K562 (cell line): ENCODE data around the gene ERBB4. TPM values are rescaled to one million over a fixed set of nuclear protein-coding genes. Genes with fewer than 3 reads are reported as not detected.

Source experiments
- ARID4B ChIP-seq: sonication (generic); formaldehyde crosslinking; IDR thresholded peaks from 2 replicates; pipeline ENCODE4 v1.8.0; 2022; ENCODE audit warnings: mild to moderate bottlenecking, missing genetic modification reagents
- PTBP1 ChIP-seq: fragments of 200-400 bp; formaldehyde crosslinking; IDR thresholded peaks from 2 replicates; pipeline ENCODE4 v1.6.1; 2017; ENCODE audit warnings: low read depth, low read length
- THRB ChIP-seq: fragments of 450-650 bp; formaldehyde crosslinking; conservative IDR thresholded peaks from 2 replicates; pipeline ENCODE4 v1.4.0; 2022; ENCODE audit warnings: mild to moderate bottlenecking, missing genetic modification characterization
- ZKSCAN8 ChIP-seq: fragments of 200-800 bp; sonication (Bioruptor generic); IDR thresholded peaks from 2 replicates; pipeline ENCODE4 v1.6.1; 2016; ENCODE audit warnings: missing genetic modification characterization, missing compliant biosample characterization
- ZNF41 ChIP-seq: fragments of 250-450 bp; sonication (Bioruptor Pico); conservative IDR thresholded peaks from 2 replicates; pipeline ENCODE4 v1.4.0; 2020; ENCODE audit warnings: mild to moderate bottlenecking
- ZNF518B ChIP-seq: fragments of 250-450 bp; sonication (Bioruptor Pico); IDR thresholded peaks from 2 replicates; pipeline ENCODE4 v1.5.0; 2021; ENCODE audit warnings: mild to moderate bottlenecking, moderate library complexity
- polyA plus RNA-seq, 8 experiments: library from polyadenylated mRNA; depleted of rRNA in 4 of 8; stranded (reverse) in 5 of 8; unstranded in 3 of 8; fragments of >200 nt; fragmentation: Nextera tagmentation in 2 of 8; fragmentation: Illumina TruSeq in 1 of 8; extraction: Ambion mirVana in 2 of 8; extraction: Trizol in 1 of 8; gene quantifications; 2 replicates each; pipeline versions ENCODE4 v1.2.1 to v1.2.3, GENCODE V29; 2011 to 2014; ENCODE audit warnings: inconsistent platforms in 1 of 8, missing spikeins in 1 of 8
- total RNA-seq, 7 experiments: library from RNA; depleted of rRNA in 6 of 7; stranded (reverse); fragments of >200 nt in 6 of 7; fragmentation: Illumina TruSeq in 2 of 7; extraction: Trizol in 2 of 7; gene quantifications; 2 replicates each; pipeline versions ENCODE4 v1.2.1 to v1.2.3, GENCODE V29; 2011 to 2021; ENCODE audit warnings: low replicate concordance in 1 of 7

Gene ERBB4
- total and polyA plus RNA-seq, 9 of the 15 experiments (the other 6 are each of a cell fraction or from before 2014, with no cell fraction given) = not detected

GRCh38 chr2:211835695-211836094, 702.9 kb downstream of the ERBB4 start (continued):
- TF ChIP-seq ARID4B (CRISPR knock-in tag) = no peak
- TF ChIP-seq THRB (CRISPR knock-in tag) = no peak
- no peak for TF ChIP-seq ZKSCAN8 (CRISPR knock-in tag)
- no peak for TF ChIP-seq ZNF518B
- TF ChIP-seq ZNF41 (CRISPR knock-in tag) = no peak
- no peak for TF ChIP-seq PTBP1
